HG03045 (cell line): Measurements from ENCODE around the gene CRHBP.

Experiments used
- ATAC-seq: cut with Tn5 transposase; IDR thresholded peaks from one replicate; pipeline ENCODE4 v1.9.1; 2021; ENCODE audit warnings: mild to moderate bottlenecking, moderate library complexity; ENCODE audit not compliant: unreplicated experiment

Gene CRHBP

DNA sequence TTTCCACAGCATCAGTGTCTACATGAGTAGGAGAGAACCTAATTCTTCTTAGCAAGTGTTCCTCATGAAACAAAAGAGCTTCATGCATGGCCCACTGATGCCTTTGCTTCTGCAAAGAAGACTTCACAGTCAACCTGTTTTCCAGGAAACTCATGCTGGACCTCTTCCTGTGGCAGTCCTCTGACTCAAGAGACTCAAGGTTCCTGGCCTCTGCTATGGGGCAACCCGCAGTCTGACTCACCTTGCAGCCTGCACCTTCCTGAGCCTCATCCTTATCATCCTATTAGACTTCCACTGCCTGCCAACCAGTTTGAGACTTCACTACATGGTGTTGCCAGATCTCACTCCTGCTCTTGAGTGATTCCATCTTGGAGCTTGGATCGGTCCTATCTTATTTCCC is 59.8 kb downstream of the CRHBP start:
- no peak for ATAC-seq

DNA sequence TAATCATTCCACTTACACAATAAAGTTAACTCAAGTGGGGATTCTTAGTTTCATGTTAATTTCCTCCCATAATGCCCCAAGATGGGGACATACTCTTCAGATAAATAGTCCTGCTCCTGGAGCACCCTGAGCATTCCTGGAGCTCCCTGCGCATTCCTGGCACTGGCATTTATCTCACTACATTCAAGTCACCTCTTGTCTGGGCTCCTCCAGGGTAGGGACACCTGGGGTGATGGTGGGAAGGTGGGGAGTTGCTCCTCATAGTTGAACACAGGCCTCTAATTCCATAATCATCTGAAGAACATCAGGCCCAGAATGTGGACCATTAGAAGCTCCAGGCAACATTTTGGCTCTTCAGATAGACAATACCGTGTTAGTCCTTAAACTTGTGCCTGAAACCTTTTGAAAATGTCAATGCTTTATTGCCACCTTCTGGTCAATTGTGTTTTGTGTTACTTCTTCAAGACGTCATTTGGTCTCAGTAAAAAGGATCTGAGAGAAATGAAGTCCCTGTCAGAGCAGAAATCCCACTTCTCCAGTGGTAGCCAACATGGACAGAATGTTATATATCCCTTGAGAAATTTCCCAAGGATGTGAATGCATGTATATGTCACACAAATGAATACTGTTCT is 63.2 kb downstream of the CRHBP start:
- ATAC-seq, result no peak

DNA sequence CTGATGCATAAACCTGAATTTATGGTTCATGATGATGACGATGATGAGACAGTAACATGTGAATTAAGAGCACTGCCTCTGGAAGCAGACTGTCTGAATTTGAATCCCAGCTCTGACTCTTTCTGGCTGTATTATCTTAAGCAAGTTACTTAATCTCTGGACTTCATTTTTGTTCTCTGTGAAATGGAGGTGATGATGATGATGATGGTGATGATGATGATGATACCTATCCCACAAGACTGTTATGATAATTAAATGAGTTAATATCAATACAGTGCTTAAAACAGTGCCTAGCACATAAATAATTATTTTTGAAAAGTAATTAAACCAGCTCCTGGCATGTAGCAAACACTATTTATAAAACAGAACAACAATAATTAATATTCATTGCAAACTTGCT is 64.1 kb downstream of the CRHBP start:
- no peak for ATAC-seq

DNA sequence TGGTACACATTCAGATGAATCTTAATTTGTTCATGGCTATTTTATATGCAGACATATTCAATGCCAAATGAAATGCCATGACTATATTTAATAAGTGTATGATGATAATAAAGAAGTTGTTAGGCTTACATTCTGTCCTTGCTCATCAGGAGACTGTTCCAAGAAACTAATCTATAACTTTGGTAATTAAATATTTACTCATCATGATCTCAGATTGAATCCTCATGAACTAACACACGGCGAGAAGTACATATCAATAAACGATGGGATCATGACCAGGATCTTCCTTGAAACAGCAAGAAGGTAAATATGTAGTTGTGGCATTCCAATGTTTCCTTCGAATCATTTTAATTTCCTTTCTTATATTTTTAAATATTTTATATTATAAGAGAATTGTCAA is 64.8 kb downstream of the CRHBP start:
- no peak for ATAC-seq
